GM12864 (cell line): Measurements from ENCODE around the gene RAB39A.
"Not testable (repeated sequence)": the region's sequence is repeated elsewhere in the genome, so short reads cannot be mapped to it uniquely, and the experiment has no call there.

Source experiments
- DNase-seq: peaks from one replicate; pipeline ENCODE4 v3.0.0-alpha.2; 2011; ENCODE audit warnings: low read depth
- H3K4me3 ChIP-seq: 2 replicates; pipeline ENCODE4 v1.5.1; 2011; ENCODE audit warnings: mild to moderate bottlenecking, low read depth, low read length, control low read depth
- TF ChIP-seq, protein P1 (sequence below): IDR thresholded peaks from 2 replicates; pipeline ENCODE4 v1.5.1; 2011; ENCODE audit warnings: low read depth, mild to moderate bottlenecking, moderate library complexity, low read length, control low read depth, inconsistent platforms; ENCODE audit errors: missing control alignments

RAB39A gene

GRCh38 chr11:107916671-107917241, 11.5 kb upstream of the RAB39A start:
- no peak overlapping the region for H3K4me3 ChIP-seq
- TF ChIP-seq, protein P1, sequence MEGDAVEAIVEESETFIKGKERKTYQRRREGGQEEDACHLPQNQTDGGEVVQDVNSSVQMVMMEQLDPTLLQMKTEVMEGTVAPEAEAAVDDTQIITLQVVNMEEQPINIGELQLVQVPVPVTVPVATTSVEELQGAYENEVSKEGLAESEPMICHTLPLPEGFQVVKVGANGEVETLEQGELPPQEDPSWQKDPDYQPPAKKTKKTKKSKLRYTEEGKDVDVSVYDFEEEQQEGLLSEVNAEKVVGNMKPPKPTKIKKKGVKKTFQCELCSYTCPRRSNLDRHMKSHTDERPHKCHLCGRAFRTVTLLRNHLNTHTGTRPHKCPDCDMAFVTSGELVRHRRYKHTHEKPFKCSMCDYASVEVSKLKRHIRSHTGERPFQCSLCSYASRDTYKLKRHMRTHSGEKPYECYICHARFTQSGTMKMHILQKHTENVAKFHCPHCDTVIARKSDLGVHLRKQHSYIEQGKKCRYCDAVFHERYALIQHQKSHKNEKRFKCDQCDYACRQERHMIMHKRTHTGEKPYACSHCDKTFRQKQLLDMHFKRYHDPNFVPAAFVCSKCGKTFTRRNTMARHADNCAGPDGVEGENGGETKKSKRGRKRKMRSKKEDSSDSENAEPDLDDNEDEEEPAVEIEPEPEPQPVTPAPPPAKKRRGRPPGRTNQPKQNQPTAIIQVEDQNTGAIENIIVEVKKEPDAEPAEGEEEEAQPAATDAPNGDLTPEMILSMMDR: peak; percentile 96
- no peak for DNase-seq

GRCh38 chr11:107921997-107922396, 6.3 kb upstream of the RAB39A start:
- TF ChIP-seq, protein P1: no peak
- no peak overlapping the region for H3K4me3 ChIP-seq

DNA sequence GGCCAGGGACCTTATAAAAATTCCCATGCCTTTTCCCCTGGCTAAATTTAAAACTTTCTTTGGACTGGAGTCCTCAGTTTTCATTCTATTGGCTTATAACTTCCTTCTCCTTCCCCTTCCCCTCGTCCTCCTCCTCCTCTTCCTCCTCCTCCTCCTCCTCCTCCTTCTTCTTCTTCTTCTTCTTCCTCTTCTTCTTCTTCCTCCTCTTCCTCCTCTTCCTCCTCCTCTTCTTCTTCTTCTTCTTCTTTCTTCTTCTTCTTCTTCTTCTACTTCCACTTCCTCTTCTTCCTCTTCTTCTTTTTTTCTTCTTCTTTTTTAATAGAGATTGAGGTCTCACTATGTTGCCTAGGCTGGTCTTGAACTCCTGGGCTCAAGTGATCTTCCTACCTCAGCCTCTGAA, 4.7 kb upstream of the RAB39A start:
- H3K4me3 ChIP-seq, DNase-seq: not testable (repeated sequence)

More at GRCh38 chr11:107921997-107922396, 6.3 kb upstream of the RAB39A start:
- DNase-seq: no peak

GRCh38 chr11:107924306-107924705, 3.9 kb upstream of the RAB39A start:
- no peak overlapping the region for H3K4me3 ChIP-seq
- peak; percentile 61 for DNase-seq
- TF ChIP-seq, protein P1: no peak

GRCh38 chr11:107927559-107927958, 689 bp upstream of the RAB39A start:
- TF ChIP-seq, protein P1: no peak
- no peak for DNase-seq
- peak overlapping the region; percentile 59 for H3K4me3 ChIP-seq

GRCh38 chr11:107928767-107929507, 689 bp downstream of the RAB39A start:
- no peak for DNase-seq
- TF ChIP-seq, protein P1: no peak
- peak overlapping the region; percentile 98 for H3K4me3 ChIP-seq

DNA sequence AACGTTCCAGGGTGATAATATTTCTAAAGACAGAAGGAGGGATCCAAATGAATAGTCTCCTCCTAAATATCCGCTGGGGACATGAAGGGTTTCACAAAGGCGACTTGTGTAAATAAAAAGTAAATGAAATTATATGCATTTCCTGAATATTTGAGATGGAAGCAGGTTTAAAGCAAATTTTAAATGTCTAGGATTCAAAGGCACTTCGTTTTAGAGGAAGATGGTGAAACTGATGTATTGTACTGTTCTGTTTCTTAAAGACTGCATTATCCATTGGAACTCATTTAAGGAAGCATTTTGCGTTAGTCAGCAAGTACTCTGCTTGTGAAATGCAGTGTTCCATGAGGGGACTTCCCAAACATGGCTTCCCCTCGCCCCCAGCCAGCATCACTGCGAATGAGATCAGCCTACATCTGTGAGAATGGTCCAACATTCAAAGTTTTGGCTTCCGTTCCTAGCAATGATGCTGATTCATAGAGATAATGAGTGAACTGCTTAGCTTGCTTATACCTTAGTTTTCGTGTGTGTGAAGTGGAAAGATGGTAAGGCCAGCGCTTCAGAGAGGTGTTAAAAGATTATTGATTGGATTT, 1.5 kb downstream of the RAB39A start:
- H3K4me3 ChIP-seq: peak overlapping the region; percentile 98; the same call in 1 of the 2 replicates
- peak; percentile 29 for DNase-seq
- TF ChIP-seq, protein P1: no peak
